HS-27A (cell line): ENCODE measurements around the gene MRPL12.

Experiments used
- DNase-seq: peaks from one replicate; pipeline ENCODE4 v3.0.0-alpha.2; 2012; ENCODE audit warnings: low read depth, missing footprints

Gene MRPL12

DNA sequence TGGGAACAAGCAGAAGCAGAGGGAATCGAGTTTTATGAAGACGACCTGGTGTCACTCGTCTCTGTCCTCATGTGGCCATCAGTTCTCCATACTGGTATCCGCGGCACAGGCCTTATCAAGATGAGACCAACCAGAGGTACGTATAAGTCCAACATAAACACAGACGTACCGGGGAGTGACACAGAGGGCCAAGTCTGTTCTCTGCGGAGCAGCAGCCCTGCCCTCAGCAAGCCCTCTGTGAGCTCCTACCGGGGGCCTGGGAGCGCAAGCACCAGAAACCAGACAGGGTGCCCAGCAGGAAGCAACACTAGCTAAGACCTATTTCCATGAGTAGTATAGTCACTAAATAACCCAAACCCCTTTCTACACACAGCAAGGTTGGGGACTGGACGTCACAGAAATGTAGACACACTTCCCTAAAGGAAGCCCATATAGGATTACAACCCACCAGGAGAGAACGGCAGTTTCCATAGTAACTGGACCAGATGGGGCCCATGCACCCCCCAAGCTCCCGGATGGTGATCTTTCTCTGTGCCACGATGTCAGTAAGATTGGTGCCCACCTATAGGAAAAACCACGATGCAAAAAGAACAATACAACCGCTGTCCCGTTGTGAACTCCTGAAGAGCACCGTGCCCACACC lies 20.5 kb upstream of the MRPL12 start:
- DNase-seq = no peak

DNA sequence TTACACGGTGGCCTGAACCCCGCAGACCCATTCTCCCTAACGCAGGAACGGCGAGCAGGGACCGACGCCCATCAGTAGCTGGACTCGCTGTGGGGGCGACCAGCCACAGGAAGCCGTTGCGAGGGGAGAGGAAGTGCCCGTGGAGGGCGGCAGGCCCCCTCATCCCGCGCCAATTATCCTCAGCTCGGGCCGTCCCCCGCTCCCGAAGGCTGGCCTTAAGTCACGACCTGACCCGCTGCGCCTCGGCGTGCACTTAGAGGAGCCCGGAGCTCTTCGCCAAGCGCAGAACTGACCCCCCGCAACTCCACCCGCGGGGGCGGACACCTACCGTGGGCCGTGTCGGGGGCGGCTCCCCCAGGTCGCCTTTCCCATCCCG lies 20.0 kb upstream of the MRPL12 start:
- DNase-seq = no peak

DNA sequence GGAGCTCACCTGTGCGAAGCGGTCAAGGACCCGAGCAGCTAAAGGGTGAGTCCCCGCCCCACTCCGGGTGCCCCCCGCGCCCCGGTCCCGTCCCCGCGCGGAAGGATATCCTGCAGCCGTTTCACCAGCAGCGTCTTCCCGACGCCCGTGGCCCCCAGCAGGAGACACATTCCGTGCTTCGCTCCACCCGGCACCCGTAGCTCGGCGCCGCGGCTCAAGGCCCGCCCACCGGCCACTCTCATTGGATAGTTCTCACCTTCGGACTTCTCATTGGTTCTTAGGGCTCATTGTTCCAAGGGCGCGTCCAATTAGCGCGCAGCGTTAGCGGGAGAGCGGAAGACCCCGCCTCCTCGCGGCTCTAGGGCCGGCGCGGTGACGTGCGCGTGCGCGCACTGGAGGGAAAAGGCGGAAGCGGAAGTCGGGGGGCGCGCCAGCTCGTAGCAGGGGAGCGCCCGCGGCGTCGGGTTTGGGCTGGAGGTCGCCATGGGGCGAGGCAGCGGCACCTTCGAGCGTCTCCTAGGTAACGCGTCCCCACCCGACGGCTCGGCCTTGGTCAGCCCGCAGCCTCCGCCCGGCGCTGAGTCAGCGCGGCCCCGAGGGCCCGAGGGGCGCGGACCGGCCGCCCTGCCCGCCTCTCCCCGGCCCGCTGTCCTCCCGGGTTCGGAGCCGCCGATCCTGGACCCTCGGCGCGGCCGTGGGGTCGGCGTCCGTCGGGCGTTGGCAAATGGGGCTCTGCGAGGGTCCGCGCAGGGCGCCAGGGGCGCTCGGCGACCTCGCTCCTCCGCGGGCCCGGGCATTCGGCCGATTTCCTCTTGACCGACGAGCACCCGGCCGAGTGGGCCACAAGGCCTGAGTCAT lies 19.4 kb upstream of the MRPL12 start, which contains the start of the genes ARL16 and HGS:
TSS of gene ARL16 (minus strand) at position 214 of the 858 bp plus-strand sequence. CDS start at position 170, 44 bp downstream.
TSS of gene HGS (plus strand) at position 428 of the 858 bp plus-strand sequence. CDS start at position 484, 56 bp downstream.
- DNase-seq = peak; percentile 91

DNA sequence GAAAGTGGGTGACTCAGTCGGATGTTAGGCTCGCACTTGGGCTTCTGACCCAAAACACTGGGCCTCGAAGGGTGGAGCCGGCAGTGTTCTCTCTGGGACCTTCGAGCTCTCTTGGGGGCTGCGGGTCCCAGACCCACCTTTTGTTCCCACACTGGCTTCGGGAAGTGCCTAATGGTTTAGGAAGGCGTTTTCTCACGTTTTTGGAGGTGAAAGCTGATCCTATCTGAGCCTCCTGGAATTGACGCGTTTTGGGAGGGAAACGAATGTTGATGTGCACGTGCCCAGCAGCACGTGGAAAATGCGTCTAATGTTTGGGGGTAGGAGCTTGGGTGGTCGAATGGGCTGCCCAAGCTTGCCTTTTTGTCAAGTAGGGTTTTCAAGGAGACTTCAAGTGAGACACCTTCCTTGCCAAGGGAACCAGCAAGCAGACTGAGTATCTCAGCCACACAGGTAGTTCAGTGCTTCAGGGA lies 18.7 kb upstream of the MRPL12 start:
- no peak for DNase-seq

DNA sequence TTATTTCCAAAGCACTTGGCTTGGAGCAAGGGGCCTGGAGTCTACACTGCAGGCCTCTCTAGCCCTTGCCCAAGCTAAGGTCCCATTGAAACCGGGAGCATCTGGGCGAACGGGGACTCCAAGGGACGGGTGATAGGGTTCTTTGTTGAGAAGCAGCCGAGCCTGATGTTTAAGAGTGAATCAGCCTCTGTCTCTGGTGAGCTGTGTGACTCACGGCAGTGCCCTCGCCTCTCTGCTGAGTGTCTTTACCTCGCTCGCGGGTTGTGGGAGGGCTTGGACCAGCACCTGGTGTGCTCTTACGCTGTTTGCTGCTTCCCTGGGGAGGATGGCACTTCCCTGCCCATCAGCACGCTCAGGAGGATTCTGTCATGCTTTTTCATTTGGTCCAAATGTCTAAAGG lies 18.1 kb upstream of the MRPL12 start:
- DNase-seq = no peak

DNA sequence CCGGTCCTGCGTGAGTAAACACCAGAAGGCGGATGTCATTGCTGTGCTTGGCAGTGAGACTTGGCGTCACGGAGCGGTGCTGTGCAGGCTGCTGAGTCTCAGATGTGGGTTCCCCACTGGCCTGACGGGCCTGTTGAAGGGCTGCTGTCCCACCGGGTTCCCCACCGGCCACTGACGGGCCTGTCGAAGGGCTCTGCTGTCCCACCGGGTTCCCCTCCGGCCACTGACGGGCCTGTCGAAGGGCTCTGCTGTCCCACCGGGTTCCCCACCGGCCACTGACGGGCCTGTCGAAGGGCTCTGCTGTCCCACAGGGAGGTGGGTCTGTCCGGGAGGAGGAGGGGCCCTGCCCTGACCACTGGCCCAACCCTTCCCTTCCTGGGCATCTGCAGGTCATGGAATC lies 16.6 kb upstream of the MRPL12 start:
- no peak for DNase-seq

DNA sequence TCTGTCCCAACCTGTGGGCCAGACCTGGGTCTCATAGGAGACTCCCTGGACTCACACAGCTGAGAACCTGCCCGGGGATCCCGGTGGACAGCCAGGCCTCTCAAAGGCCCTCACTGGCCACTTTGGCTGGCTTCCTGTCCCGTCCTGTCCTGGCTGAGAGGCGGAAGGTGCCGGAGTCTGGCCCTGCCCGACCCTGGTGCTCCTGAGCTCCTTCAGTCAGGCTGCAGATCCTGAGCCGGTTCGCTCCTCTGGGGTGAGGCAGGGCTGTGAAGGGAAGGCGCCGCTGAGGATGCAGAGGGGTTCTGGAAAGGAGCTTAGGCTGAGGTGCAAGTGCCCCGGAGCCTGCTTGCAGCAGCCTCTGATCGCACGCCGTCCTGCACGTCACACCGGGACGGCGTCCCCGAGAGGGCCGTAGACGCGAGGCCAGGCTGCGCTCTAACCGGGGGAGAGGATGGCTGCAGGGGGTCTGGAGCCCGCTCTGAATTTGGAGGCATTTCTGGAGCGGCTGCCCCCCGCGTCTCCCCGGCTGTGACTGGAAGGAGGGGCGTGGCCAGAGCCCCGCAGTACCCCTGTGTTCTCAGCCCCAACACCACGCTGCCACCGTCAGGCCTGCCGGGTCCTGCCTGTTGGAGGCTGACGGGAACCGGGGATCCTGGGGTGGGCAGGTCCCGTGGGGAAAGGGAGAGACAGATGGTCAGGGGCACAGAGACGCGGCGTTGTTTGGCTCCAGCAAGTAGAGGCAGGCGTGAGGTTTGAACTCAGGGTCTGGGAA lies 15.2 kb upstream of the MRPL12 start:
- no peak for DNase-seq

DNA sequence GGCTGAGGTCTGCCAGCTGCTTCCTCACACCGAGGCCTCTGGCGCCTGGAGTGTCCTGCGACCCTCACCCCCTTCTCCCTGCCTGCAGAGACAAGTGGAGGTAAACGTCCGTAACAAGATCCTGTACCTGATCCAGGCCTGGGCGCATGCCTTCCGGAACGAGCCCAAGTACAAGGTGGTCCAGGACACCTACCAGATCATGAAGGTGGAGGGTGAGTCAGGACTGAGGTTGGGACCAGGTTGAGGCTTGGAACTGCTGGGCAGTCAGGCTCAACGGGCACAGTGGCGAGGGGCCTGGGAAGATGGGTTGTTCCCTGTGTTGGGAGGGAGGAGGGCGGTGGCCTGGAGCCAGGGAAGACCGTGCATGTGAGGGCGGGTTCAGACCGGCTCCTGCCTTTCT lies 14.6 kb upstream of the MRPL12 start:
- no peak for DNase-seq

DNA sequence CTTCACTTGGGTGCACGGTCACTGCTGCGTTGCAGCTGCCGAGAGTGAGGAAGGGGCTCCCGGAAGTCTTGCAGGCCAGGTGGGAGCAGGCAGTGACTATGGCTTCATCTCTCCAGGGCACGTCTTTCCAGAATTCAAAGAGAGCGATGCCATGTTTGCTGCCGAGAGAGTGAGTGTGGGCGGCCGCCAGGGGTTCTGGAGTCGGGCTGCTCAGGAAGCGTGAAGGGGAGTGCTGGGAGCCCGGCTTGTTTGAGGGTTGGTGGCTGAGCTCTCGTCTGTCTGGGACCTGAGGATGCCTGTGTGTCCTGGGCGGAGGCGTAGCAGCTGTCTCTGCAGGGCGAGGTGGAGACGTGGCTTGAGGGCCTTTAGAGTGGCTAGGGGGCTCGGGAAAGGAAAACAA lies 13.1 kb upstream of the MRPL12 start:
- DNase-seq = no peak

DNA sequence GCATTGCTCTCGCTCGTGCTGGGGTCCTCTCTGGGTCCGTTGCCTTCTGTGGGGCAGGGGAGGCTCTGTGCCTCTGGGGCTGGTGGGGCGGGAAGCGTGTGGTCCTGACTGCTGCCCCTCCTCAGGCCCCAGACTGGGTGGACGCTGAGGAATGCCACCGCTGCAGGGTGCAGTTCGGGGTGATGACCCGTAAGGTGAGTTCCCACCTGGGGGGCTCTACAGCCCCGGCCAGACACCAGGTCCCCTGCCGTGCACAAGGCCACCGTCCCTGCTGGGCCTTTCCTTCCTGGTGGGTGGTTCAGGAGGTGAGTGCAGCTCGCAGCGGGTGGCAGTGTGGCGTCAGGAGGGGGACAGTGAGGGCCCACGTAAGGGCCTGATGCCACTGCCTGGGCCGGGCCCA lies 12.6 kb upstream of the MRPL12 start:
- DNase-seq = no peak

DNA sequence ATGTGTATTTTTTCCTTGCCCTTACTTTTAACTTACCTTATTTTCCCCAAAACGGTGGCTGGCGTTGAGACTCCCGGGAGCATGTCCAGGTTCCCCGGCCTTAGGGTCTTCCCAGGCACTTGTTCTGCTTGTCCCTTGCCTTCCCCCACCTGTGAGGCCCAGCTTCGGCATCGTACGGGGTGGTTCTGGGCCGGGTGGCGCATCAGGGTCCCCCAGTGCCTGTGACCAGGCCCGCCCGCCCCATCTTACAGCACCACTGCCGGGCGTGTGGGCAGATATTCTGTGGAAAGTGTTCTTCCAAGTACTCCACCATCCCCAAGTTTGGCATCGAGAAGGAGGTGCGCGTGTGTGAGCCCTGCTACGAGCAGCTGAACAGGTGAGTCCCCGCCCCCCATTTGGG lies 12.0 kb upstream of the MRPL12 start:
- no peak for DNase-seq

DNA sequence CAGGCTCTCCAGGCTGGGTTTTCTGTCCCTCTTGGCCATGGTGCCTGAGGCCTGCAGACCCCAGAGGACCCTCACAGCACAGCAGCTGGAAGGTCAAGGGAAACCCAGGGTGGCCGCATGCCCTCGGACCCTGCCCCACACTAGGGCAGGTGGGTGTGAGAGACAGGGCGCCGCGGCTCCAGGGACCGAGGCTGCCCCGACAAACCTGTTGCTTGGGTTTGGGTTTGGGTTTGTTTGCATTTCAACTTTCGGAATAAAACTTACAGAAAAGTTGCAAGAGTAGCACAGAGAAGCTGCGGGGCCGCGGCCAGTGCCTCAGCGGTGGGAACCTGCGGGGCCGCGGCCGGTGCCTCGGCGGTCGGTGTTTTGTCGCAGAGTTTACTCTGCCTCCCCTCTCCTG lies 11.6 kb upstream of the MRPL12 start:
- no peak for DNase-seq

DNA sequence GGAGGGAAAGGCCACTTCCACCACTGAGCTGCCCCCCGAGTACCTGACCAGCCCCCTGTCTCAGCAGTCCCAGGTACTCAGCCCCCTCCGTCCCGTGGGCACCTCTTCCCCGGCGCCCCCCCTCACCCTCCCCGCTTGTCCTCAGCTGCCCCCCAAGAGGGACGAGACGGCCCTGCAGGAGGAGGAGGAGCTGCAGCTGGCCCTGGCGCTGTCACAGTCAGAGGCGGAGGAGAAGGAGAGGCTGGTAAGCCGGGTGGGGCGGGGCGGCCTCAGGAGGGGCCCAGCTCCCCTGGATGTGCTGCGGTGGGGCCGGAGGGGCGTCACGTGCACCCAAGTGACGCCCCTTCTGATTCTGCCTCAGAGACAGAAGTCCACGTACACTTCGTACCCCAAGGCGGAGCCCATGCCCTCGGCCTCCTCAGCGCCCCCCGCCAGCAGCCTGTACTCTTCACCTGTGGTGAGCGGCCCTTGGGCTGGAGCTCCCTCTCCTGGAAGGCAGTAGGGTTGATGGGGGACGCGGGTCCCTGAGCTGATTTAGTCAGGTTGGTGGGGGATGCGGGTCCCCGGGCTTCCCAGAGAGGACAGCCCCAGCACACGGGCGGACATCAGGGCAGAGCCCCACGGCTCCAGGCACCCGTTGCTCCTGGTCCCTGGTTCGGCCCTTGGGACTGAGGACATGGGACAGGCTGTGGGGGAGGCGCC lies 9.5 kb upstream of the MRPL12 start:
- DNase-seq = no peak

DNA sequence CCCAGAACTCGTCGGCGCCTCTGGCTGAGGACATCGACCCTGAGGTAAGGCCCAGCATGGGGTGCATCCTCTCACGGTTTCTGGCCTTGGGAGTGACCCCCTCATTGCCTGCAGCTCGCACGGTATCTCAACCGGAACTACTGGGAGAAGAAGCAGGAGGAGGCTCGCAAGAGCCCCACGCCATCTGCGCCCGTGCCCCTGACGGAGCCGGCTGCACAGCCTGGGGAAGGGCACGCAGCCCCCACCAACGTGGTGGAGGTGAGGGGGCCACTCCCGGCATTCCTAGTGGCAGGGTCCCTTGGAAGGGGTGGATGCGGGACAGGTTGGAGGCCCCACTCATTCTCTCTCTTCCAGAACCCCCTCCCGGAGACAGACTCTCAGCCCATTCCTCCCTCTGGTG lies 8.4 kb upstream of the MRPL12 start:
- no peak for DNase-seq

DNA sequence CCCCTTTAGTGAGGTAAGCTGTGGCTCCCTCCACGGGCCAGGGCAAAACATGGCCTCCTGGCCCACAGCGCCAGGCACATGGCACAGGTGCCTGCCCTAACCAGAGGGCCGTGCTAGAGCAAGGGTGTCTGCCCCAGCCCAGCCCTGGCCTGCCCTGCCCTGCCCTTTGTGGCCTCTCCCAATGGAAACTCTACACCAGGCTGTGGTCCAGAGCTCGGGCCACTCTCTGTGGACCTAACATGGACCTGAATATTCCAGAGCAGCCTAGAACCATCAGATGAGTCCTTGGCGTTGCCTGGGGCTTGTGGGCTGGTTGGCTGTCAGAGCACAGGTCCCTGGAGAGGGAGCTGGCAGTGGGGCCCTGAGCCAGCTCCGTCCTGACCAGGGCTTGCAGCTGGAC lies 8.0 kb upstream of the MRPL12 start:
- DNase-seq = no peak

DNA sequence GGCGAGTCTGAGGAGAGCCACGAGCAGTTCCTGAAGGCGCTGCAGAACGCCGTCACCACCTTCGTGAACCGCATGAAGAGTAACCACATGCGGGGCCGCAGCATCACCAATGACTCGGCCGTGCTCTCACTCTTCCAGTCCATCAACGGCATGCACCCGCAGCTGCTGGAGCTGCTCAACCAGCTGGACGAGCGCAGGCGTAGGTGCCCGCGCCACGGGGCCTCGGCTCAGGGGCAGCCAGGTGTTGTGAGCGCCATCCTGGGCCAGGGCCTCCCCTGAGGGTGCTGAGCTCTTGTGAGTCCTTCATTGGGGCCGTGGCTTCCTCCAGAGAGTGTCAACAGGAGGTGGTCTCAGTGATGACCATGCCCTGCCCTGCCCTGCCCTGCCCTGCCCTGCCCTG lies 7.4 kb upstream of the MRPL12 start:
- no peak for DNase-seq

DNA sequence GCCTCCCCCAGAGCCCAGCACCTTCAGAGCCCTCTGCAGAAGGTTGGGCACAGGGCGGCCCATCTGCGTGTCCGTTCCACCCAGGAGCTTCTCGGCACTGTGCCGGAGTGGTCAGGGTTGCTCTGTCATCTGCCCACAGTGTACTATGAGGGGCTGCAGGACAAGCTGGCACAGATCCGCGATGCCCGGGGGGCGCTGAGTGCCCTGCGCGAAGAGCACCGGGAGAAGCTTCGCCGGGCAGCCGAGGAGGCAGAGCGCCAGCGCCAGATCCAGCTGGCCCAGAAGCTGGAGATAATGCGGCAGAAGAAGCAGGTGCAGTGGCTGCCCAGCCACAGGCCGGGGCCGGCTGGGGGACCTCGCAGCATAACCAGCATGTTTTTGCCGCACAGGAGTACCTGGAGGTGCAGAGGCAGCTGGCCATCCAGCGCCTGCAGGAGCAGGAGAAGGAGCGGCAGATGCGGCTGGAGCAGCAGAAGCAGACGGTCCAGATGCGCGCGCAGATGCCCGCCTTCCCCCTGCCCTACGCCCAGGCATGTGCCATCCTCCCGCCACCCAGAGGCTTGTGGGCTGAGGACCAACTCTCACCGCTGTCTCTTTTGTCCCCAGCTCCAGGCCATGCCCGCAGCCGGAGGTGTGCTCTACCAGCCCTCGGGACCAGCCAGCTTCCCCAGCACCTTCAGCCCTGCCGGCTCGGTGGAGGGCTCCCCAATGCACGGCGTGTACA lies 6.8 kb upstream of the MRPL12 start:
- no peak for DNase-seq

DNA sequence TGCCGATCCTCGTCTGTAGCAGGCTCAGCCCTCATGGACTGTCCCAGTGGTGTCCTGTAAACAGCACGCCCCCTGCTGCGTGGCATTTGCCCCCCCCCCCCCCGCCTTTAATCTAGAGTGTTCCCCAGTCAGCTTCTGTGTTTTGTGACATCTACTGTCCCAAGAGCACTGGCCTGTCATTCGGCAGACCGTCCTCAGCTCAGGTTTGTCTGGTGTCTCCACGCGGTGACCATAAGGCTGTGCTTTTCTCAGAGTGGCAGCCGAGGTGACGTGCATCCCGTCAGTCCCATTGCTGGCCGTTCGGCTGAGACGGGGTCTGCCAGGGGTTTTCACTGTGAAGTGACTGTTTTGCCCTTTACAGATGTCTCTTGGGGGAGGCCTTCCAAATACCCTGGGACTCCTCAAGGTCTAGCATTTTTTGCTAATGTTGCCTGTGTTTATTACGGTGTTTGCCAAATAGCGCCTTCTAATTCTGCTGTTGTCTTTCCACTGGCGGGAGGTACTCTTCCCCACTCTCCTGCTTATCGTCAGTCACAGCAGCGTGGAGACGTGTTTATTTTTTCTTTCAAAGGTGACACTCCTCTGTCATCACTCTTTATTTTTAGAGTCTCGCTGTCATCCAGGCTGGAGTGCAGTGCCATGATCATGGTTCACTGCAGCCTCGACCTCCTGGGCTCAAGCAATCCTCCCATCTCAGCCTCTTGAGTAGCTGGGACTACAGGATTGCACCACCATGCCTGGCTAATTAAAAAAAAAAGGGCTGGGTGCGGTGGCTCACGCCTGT lies 5.7 kb upstream of the MRPL12 start:
- DNase-seq = no peak

DNA sequence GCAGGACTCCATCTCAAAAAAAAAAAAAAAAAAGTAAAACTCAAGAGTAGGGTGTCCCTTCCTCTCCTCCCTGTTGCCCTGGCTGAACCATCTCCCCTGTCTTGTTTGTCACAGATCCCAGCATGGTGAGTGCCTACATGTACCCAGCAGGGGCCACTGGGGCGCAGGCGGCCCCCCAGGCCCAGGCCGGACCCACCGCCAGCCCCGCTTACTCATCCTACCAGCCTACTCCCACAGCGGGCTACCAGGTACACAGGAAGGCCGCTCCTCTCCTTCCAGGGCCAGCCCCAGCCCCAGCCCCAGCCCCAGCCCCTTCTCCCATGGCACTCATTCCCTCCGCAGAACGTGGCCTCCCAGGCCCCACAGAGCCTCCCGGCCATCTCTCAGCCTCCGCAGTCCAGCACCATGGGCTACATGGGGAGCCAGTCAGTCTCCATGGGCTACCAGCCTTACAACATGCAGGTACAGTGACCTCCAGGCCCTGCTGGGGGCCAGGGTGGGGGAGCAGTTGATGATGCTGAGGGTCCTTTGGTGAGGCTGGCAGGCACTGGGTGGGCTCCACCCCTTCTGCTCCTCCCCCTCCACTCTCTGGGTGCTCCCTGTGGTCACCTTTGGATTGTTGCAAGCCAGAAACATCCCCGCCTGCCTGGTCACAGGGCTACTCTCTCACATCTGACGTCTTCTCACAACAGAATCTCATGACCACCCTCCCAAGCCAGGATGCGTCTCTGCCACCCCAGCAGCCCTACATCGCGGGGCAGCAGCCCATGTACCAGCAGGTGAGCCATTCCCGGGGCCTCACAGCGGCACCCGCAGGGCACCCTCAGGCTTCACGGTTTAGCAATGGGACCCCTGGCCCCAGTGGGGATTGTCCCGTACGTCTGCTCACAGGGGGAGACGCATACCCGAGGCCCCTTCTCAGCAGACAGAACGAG lies 2.5 kb upstream of the MRPL12 start:
- DNase-seq = no peak
